Lower leg skin (tissue), 3 donors: ENCODE results near the gene NANS.

Experiments
- CTCF ChIP-seq, 3 donors: fragments of 450-650 bp; IDR thresholded peaks; one replicate each; pipeline ENCODE4 v1.5.1; 2016; ENCODE audit warnings: antibody characterized with exemption in 3 of 3, mild to moderate bottlenecking in 3 of 3, moderate library complexity in 2 of 3
- POLR2A ChIP-seq, 2 donors: fragments of 450-650 bp; IDR thresholded peaks; one replicate each; pipeline ENCODE4 v1.6.1; 2016 to 2017; ENCODE audit warnings: antibody characterized with exemption in 2 of 2, mild to moderate bottlenecking in 1 of 2, moderate library complexity in 1 of 2

- TF ChIP-seq CTCF (IDR thresholded peaks at IDR 0.05) (no peak), POLR2A (IDR thresholded peaks at IDR 0.05) (no peak)
Observed at GRCh38 chr9:98020476-98021145, 35.9 kb upstream of the NANS start.
